ENCODE data around the gene TBC1D22A. TPM values are rescaled to one million over a fixed set of nuclear protein-coding genes. Genes with fewer than 3 reads are reported as not detected.

The TBC1D22A gene
- total RNA-seq, 2 donors from 2014 or later: 21.0 to 27.9 TPM

GRCh38 chr22:47195484-47196165, 433.2 kb downstream of the TBC1D22A start:
- no peak overlapping the region for H3K27ac ChIP-seq (ENCODE audit: low read depth, low read length)
- H3K4me3 ChIP-seq (ENCODE audit: low read length): no peak overlapping the region
- H3K27me3 Mint-ChIP-seq (ENCODE audit: insufficient read depth): peaks cover 2% of the 10 kb centered on the region
- H3K4me1 ChIP-seq (ENCODE audit: control insufficient read depth, insufficient read depth, low read length): no peaks in the 10 kb centered on the region
- peaks cover 6% of the 10 kb centered on the region for H3K9me3 ChIP-seq (ENCODE audit: control insufficient read depth, low read length)
- DNase-seq: peak; percentile 16
- no peaks in the 10 kb centered on the region for H3K27me3 ChIP-seq (ENCODE audit: control insufficient read depth, insufficient read depth, low read length, poor library complexity, severe bottlenecking)
- no peaks in the 10 kb centered on the region for H3K36me3 ChIP-seq (ENCODE audit: control insufficient read depth, insufficient read depth, low read length)
- 83 to 87% methylated on average over 3 to 15 of the region's 15 CpGs for WGBS, 2 experiments (ENCODE audit: insufficient coverage in 1 of 2, insufficient read length in 1 of 2)
- no peaks in the 10 kb centered on the region for H3K36me3 Mint-ChIP-seq (ENCODE audit: low read depth)
- no peak overlapping the region for H3K27ac Mint-ChIP-seq
- no peak overlapping the region for H3K4me3 Mint-ChIP-seq
- H3K9me3 Mint-ChIP-seq: peaks cover 64% of the 10 kb centered on the region
- TF ChIP-seq CTCF (conservative IDR thresholded peaks at IDR 0.05): no peak
- no peaks in the 10 kb centered on the region for H3K4me1 Mint-ChIP-seq
- no peak overlapping the region for H3K9ac ChIP-seq (ENCODE audit: extremely low read depth, low read length, poor library complexity, severe bottlenecking)

- Histone ChIP-seq H3K27ac (ENCODE audit: low read depth, low read length) (no peak overlapping the region), H3K4me1 (ENCODE audit: control insufficient read depth, insufficient read depth, low read length) (no peaks in the 10 kb centered on the region), H3K36me3 (ENCODE audit: control insufficient read depth, insufficient read depth, low read length) (no peaks in the 10 kb centered on the region), H3K27me3 (ENCODE audit: control insufficient read depth, insufficient read depth, low read length, poor library complexity, severe bottlenecking) (no peaks in the 10 kb centered on the region), H3K9me3 (ENCODE audit: control insufficient read depth, low read length) (peaks cover 6% of the 10 kb centered on the region), H3K9ac (ENCODE audit: extremely low read depth, low read length, poor library complexity, severe bottlenecking) (no peak overlapping the region), H3K4me3 (ENCODE audit: low read length) (no peak overlapping the region)
- Mint-ChIP-seq H3K36me3 (ENCODE audit: low read depth) (no peaks in the 10 kb centered on the region), H3K4me3 (no peak overlapping the region), H3K27ac (no peak overlapping the region), H3K4me1 (no peaks in the 10 kb centered on the region), H3K9me3 (peaks cover 67% of the 10 kb centered on the region), H3K27me3 (ENCODE audit: insufficient read depth) (peaks cover 2% of the 10 kb centered on the region)
- DNase-seq: no peak
- no peak for TF ChIP-seq CTCF (conservative IDR thresholded peaks at IDR 0.05)
- 78 to 88% methylated on average over 4 to 5 of the region's 5 CpGs for WGBS, 2 experiments (ENCODE audit: insufficient coverage in 1 of 2, insufficient read length in 1 of 2)
Measured at GRCh38 chr22:47196166-47196849, 433.9 kb downstream of the TBC1D22A start.

- H3K9me3 ChIP-seq (ENCODE audit: control insufficient read depth, low read length): peaks cover 6% of the 10 kb centered on the region
- H3K4me3 Mint-ChIP-seq: no peak overlapping the region
- H3K4me1 Mint-ChIP-seq: no peaks in the 10 kb centered on the region
- DNase-seq: peak; percentile 32
- H3K4me3 ChIP-seq (ENCODE audit: low read length): no peak overlapping the region
- no peaks in the 10 kb centered on the region for H3K4me1 ChIP-seq (ENCODE audit: control insufficient read depth, insufficient read depth, low read length)
- no peak overlapping the region for H3K27ac ChIP-seq (ENCODE audit: low read depth, low read length)
- H3K9ac ChIP-seq (ENCODE audit: extremely low read depth, low read length, poor library complexity, severe bottlenecking): no peak overlapping the region
- no peaks in the 10 kb centered on the region for H3K27me3 ChIP-seq (ENCODE audit: control insufficient read depth, insufficient read depth, low read length, poor library complexity, severe bottlenecking)
- peaks cover 2% of the 10 kb centered on the region for H3K27me3 Mint-ChIP-seq (ENCODE audit: insufficient read depth)
- peaks cover 66% of the 10 kb centered on the region for H3K9me3 Mint-ChIP-seq
- WGBS, 2 experiments (ENCODE audit: insufficient coverage in 1 of 2, insufficient read length in 1 of 2): 87 to 88% methylated on average over 19 to 27 of the region's 27 CpGs
- H3K27ac Mint-ChIP-seq: no peak overlapping the region
- no peaks in the 10 kb centered on the region for H3K36me3 ChIP-seq (ENCODE audit: control insufficient read depth, insufficient read depth, low read length)
- H3K36me3 Mint-ChIP-seq (ENCODE audit: low read depth): no peaks in the 10 kb centered on the region
- TF ChIP-seq CTCF (conservative IDR thresholded peaks at IDR 0.05): no peak
Measured at GRCh38 chr22:47196881-47197772, 434.7 kb downstream of the TBC1D22A start.

All from endodermal cell (in vitro differentiated cells).